Activated T-cell treated with anti-CD3 and anti-CD28 coated beads for 1 hour (primary cell): ENCODE results near the gene FGF2.
"Not testable (repeated sequence)": the region's sequence is repeated elsewhere in the genome, so short reads cannot be mapped to it uniquely, and the experiment has no call there.

ENCODE experiments used
- DNase-seq: peaks from one replicate; pipeline ENCODE4 v3.0.0-alpha.2; 2020; ENCODE audit warnings: low read depth

Gene FGF2

GRCh38 chr4:122826553-122827257 lies at the start of gene FGF2:
FGF2 (plus strand) TSS chr4:122826831; CDS start chr4:122827175, 344 bp downstream.
- no peak for DNase-seq

GRCh38 chr4:122776916-122777315 lies 49.7 kb upstream of the FGF2 start:
- DNase-seq: no peak

- DNase-seq: no peak
Observed at GRCh38 chr4:122777846-122778673, 48.6 kb upstream of the FGF2 start.

- no peak for DNase-seq
Observed at GRCh38 chr4:122781486-122781885, 45.1 kb upstream of the FGF2 start.

GRCh38 chr4:122783301-122784215 lies 43.1 kb upstream of the FGF2 start:
- DNase-seq: no peak

DNA sequence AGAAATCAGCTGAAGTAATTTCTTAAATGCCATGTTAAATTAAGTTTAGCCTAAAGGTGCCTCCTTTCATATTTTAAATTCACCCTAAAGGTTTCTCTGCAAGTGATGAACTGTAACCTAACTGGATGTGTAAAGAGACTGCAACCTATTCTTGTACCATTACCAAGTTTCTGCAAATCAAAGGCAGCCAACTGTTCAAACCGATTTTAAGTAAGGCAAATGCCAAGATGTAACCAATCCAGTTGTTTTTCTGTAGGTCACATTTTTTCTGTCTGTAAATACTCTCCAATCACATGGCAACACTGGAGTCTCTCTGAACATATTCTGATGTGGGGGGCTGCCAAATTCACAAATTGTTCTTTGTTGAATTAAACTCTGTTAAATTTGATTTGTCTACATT lies 42.4 kb upstream of the FGF2 start:
- DNase-seq: no peak

DNA sequence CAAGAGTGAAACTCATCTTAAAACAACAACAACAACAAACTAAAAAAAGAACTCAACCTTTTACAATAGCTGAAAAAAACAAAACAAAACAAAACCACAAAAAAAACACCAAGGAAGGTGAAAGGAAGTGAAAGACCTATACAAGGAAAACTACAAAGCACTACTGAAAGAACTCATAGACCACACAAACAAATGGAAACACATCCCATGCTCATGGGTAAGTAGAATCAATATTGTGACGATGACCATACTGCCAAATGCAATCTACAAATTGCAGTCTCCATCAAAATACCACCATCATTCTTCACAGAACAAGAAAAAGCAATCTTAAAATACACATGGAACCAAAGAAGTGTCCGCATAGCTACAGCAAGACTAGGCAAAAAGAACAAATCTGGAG lies 41.5 kb upstream of the FGF2 start:
- no peak for DNase-seq

GRCh38 chr4:122786296-122786695 lies 40.3 kb upstream of the FGF2 start:
- not testable (repeated sequence) for DNase-seq

- DNase-seq: not testable (repeated sequence)
Observed at GRCh38 chr4:122786920-122787319, 39.7 kb upstream of the FGF2 start.

GRCh38 chr4:122787940-122788339 lies 38.7 kb upstream of the FGF2 start:
- DNase-seq: no peak

- no peak for DNase-seq
Observed at GRCh38 chr4:122788935-122789334, 37.7 kb upstream of the FGF2 start.

GRCh38 chr4:122793811-122794210 lies 32.8 kb upstream of the FGF2 start:
- DNase-seq: no peak

DNA sequence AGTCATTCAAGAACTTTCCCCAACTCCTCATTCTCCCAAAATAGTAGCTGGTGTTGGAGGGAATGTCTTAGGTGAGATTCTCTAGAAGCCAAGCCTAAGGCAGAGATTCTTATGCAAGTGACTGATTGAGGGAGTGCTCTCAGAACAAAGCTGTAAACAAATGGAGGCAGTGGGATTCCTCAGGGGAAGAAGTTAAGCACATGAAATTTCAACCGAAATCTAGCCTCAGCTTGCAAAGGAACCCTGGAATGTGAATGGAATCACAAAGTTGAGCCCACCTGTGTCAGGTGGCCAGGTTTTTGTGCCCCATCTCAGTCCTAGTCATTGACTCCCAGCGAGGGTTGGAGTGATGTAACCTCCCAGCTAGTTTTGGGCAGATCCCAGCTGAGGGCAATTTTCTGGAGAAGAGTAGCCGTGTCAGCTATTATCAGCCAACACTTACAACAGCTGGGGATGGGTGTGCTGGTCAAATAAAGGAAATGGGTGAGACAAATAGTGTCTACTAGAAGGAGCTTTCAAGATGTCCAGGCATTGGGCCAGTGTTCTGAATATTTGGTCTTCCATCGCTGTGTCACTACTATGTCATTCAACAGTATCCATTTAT lies 29.7 kb upstream of the FGF2 start:
- DNase-seq: no peak

DNA sequence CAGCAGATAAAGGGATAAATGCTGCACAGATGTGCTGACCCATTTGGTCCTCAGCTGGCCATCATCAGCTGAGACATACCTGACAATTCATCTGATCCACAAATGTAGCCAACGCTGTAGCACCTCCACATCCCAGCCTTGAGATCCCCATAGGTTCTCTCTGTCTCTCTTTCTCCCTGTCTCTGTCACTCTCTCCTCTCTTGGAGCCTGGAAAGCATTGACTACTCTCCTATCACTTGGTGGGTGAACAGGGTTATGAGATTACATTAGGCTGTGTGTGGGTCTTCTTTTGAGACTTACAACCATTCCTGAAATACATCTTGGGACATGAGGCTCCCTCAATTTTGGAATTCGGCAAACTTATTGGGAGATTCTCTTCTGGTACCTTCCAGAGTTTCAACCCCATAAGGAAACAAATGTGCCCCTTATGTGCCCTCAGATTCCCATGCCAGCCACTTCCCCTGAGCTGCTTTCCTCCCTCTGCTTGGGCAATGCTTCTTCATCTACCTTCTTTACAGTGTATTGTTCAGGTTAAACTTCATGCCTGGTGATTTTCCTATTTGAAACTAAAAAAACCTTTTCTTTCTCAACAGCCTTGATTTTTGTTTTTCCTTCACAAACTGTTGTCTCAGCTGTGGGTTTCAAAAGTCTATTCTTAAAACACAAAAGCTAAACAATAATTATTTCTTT lies 29.1 kb upstream of the FGF2 start:
- DNase-seq: no peak

DNA sequence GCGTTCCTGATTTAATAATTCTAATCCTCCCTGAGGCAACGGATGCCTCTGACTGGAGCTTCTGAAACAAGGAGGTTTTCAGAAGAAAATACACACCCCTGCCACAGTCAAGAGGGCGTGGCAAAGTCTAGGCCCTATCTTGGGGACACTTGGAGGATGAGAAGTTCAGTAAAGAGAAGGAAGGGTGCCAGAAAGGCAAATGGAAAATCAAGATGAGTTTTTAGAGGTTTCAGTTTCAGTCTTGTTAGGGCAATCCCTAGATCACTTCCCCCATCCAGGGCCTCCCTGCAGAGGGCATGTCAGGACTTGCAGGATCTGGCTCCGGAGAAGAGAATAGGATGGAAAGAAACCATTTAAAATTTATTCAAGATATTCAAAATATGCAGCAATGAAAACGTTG lies 28.5 kb upstream of the FGF2 start:
- no peak for DNase-seq

DNA sequence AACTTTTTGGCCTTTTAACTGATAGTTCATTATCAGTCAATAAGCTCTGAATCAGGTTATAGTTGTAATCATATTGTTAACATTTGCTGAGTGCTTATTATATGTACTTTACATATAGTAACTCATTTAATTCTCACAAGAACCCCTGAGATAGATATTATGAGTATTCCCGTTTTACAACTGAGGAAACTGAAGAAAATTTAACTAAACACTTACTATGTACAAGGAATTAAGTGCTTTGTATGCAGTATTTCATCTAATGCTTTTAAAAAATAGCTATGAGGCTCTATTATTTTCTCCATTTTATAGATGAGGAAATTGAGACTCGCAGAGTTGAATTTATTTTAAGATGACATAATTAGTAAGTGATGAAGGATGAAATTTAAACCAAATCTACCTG lies 27.7 kb upstream of the FGF2 start:
- no peak for DNase-seq

DNA sequence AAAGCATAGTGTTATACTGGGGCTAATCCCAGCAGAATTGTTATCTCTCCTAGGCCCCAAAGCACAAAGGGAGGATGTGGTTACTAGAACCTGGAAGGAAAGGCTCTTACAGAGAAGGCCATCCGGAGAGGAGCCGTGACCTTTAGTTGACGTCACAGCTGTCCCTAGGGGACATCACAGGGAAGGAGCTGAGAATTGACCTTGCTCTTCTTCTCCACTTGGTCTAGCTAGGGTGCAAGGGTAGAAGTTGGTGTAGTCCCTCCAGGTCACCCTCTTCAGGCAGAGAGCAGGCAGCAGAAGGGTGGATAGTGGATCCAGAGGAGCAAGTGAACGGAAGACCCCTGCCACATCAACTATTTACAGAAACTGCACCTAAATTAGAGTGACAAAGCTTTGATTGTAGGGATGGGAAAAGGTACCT lies 22.8 kb upstream of the FGF2 start:
- DNase-seq: no peak

DNA sequence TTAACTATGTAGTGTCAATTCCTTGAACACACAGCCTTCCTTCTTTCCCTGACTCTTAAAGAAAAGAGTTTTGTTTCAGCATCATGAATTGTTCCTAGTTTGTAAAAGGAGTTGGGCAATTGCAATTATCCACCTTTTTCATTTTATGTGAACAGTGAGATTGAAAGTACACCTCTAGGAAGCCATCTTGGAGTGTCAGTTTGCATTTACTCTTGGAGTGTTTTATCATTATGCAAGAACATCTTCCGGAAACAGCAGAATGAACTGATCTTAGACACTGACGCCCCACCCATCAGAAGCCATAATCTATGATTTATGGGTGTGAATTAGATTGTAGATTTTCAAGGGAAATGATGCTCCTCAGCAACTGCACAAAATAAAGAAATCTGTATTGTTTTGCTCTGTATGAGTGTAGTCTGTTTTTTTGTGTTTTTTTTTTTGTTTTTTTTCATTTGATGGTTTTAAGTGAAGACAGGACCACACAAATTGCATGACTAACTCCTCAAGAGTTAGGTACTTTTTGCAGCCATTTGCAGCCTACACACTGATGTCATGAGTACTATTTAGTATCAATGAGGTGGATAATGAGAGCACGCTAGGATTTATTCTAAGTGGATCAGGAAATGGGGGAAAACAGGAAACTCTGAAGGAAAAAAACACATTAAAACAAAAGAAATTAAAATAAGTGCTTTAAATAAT lies 19.5 kb upstream of the FGF2 start:
- DNase-seq: no peak

GRCh38 chr4:122810669-122811068 lies 16.0 kb upstream of the FGF2 start:
- no peak for DNase-seq

DNA sequence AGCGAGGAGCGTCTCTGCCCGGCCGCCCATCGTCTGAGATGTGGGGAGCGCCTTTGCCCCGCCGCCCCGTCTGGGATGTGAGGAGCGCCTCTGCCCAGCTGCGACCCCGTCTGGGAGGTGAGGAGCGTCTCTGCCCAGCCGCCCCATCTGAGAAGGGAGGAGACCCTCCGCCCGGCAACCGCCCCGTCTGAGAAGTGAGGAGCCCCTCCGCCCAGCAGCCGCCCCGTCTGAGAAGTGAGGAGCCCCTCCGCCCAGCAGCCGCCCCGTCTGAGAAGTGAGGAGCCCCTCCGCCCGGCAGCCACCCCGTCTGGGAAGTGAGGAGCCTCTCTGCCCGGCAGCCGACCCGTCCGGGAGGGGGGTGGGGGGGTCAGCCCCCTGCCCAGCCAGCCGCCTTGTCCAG lies 14.8 kb upstream of the FGF2 start:
- DNase-seq: not testable (repeated sequence)

GRCh38 chr4:122812823-122813222 lies 13.8 kb upstream of the FGF2 start:
- DNase-seq: not testable (repeated sequence)
